ENCODE measurements around the gene SPATA31D4.
"Not testable (repeated sequence)": the region's sequence is repeated elsewhere in the genome, so short reads cannot be mapped to it uniquely, and the experiment has no call there.

Gene SPATA31D4

DNA sequence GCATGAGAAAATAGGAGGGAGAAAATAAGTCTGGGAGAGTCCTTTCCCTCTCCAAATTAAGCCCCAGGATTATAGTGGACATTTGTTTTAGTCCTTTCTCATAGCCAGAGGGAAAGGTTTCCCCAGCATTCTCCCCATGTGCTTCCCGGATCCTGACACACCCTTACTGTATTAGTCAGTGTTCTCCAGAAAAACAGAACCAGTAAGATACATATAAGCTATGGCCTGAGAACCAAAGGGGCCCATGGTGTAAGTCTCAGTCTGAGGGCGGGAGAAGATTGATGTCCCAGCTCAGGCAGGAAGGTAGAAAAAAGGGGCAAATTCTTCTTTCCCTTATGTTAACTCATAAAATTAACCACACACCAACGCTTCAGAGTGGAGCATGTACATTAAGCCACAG is 25.6 kb upstream of the SPATA31D4 start:
- Mint-ChIP-seq H3K4me1 (peaks cover 6% of the 10 kb centered on the region), H3K27ac (no peak overlapping the region), H3K4me3 (no peak overlapping the region), H3K36me3 (ENCODE audit: low read depth) (no peaks in the 10 kb centered on the region), H3K27me3 (ENCODE audit: low read depth) (no peaks in the 10 kb centered on the region), H3K9me3 (no peaks in the 10 kb centered on the region)
- TF ChIP-seq CTCF (IDR thresholded peaks at IDR 0.05; ENCODE audit: unreplicated experiment in 3 of 3) = no peak

DNA sequence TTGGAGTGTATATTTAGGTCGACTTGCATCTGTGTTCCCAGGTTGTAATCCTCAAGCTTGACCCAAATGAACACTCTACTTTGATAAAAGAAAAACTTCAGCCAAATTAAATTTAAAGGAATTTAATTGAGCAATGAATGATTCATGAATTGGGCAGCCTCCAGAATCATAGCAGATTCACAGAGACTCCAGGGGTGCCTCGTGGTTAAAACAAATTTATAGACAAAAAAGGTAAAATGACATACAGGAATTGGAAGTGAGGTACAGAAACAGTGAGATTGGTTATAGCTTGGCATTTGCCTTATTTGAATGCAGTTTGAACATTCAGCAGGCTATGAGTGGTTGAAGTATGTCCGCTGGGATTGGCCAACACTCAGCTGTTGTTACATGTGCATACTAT is 21.6 kb upstream of the SPATA31D4 start:
- Mint-ChIP-seq H3K27me3 (ENCODE audit: low read depth) (no peaks in the 10 kb centered on the region), H3K4me1 (peaks cover 6% of the 10 kb centered on the region), H3K27ac (no peak overlapping the region), H3K36me3 (ENCODE audit: low read depth) (no peaks in the 10 kb centered on the region), H3K9me3 (no peaks in the 10 kb centered on the region), H3K4me3 (no peak overlapping the region)
- TF ChIP-seq CTCF (IDR thresholded peaks at IDR 0.05; ENCODE audit: unreplicated experiment in 3 of 3) = no peak

GRCh38 chr9:81912135-81912534 is 16.1 kb upstream of the SPATA31D4 start:
- H3K27me3 Mint-ChIP-seq (ENCODE audit: low read depth) = no peaks in the 10 kb centered on the region
- no peaks in the 10 kb centered on the region for H3K4me1 Mint-ChIP-seq
- H3K36me3 Mint-ChIP-seq (ENCODE audit: low read depth) = no peaks in the 10 kb centered on the region
- H3K4me3 Mint-ChIP-seq = no peak overlapping the region
- no peak overlapping the region for H3K27ac Mint-ChIP-seq
- no peak for TF ChIP-seq CTCF (IDR thresholded peaks at IDR 0.05; ENCODE audit: unreplicated experiment in 3 of 3)
- no peaks in the 10 kb centered on the region for H3K9me3 Mint-ChIP-seq

GRCh38 chr9:81915801-81916505 is 12.3 kb upstream of the SPATA31D4 start:
- H3K4me1 Mint-ChIP-seq = no peaks in the 10 kb centered on the region
- no peaks in the 10 kb centered on the region for H3K9me3 Mint-ChIP-seq
- H3K27ac Mint-ChIP-seq = no peak overlapping the region

DNA sequence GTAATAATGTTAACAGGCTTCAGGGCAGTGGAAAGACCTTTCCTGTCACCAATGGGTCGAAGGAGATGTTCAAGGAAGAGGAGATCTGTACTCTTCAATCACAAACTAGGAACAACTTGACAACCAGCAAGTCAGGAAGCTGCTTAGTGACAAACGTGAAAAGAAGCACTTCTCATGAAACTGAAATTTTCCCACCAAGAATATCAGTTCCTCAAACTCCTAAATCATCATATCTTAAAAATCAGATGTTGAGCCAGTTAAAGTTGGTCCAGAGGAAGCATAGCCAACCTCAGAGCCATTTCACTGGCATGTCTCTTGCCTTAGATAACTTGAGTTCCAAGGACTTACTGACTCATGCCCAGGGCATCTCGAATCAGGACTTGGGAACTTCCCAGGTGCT is 9.7 kb upstream of the SPATA31D4 start:
- H3K27ac Mint-ChIP-seq; H3K4me3 Mint-ChIP-seq; H3K9me3 Mint-ChIP-seq; H3K36me3 Mint-ChIP-seq (ENCODE audit: low read depth); H3K27me3 Mint-ChIP-seq (ENCODE audit: low read depth); H3K4me1 Mint-ChIP-seq: not testable (repeated sequence)

More at GRCh38 chr9:81915801-81916505, 12.3 kb upstream of the SPATA31D4 start:
- Mint-ChIP-seq H3K36me3 (ENCODE audit: low read depth) (no peaks in the 10 kb centered on the region), H3K27me3 (ENCODE audit: low read depth) (no peaks in the 10 kb centered on the region), H3K4me3 (no peak overlapping the region)
- no peak for TF ChIP-seq CTCF (IDR thresholded peaks at IDR 0.05; ENCODE audit: unreplicated experiment in 3 of 3)

- not testable (repeated sequence) for H3K36me3 Mint-ChIP-seq (ENCODE audit: low read depth)
Measured at GRCh38 chr9:81930147-81930546, 1.9 kb downstream of the SPATA31D4 start.

GRCh38 chr9:81933547-81933946 is 5.3 kb downstream of the SPATA31D4 start:
- not testable (repeated sequence) for H3K4me1 Mint-ChIP-seq; H3K27me3 Mint-ChIP-seq (ENCODE audit: low read depth); H3K4me3 Mint-ChIP-seq; H3K36me3 Mint-ChIP-seq (ENCODE audit: low read depth); H3K27ac Mint-ChIP-seq; H3K9me3 Mint-ChIP-seq

More at GRCh38 chr9:81930147-81930546, 1.9 kb downstream of the SPATA31D4 start:
- not testable (repeated sequence) for H3K9me3 Mint-ChIP-seq; H3K27ac Mint-ChIP-seq; H3K4me3 Mint-ChIP-seq; H3K4me1 Mint-ChIP-seq; H3K27me3 Mint-ChIP-seq (ENCODE audit: low read depth)

DNA sequence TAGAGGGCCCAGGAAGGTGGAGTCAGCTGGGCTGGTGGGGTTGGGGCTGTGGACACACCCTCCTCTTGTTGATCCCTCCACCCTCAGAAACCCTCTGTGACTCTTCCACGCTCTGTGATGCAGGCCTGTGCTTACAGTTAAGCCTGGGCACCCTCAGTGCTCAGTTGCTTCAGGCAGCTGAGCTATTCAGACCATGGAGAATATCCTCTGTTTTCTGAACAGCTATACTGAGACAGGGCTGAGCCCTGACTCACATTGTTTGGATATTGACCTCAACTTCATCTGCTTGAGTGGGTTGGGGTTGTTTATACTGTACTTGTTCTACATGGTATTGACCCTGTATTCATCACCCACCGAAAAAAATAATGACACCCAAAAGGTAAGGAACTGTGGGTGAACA is 15.2 kb downstream of the SPATA31D4 start, which contains the start of gene SPATA31D3:
SPATA31D3 (plus strand) TSS at position 108 of the 400 bp plus-strand sequence; CDS start at position 194, 86 bp downstream.
- H3K4me3 Mint-ChIP-seq; H3K27me3 Mint-ChIP-seq (ENCODE audit: low read depth); H3K4me1 Mint-ChIP-seq; H3K27ac Mint-ChIP-seq; H3K9me3 Mint-ChIP-seq; H3K36me3 Mint-ChIP-seq (ENCODE audit: low read depth): not testable (repeated sequence)

DNA sequence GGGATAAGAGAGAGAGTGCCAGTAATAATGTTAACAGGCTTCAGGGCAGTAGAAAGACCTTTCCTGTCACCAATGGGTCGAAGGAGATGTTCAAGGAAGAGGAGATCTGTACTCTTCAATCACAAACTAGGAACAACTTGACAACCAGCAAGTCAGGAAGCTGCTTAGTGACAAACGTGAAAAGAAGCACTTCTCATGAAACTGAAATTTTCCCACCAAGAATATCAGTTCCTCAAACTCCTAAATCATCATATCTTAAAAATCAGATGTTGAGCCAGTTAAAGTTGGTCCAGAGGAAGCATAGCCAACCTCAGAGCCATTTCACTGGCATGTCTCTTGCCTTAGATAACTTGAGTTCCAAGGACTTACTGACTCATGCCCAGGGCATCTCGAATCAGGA is 20.4 kb downstream of the SPATA31D4 start:
- not testable (repeated sequence) for H3K9me3 Mint-ChIP-seq; H3K27ac Mint-ChIP-seq; H3K4me1 Mint-ChIP-seq; H3K4me3 Mint-ChIP-seq; H3K27me3 Mint-ChIP-seq (ENCODE audit: low read depth); H3K36me3 Mint-ChIP-seq (ENCODE audit: low read depth)

All from nephron (organoid).